ENCODE results near the gene PITPNM2. TPM values are rescaled to one million over a fixed set of nuclear protein-coding genes. Genes with fewer than 3 reads are reported as not detected.

PITPNM2 gene
- polyA plus RNA-seq (0.52 and 0.82 TPM in 2 replicates), polyA minus RNA-seq (3.2 and 4.4 TPM in 2 replicates)

DNA sequence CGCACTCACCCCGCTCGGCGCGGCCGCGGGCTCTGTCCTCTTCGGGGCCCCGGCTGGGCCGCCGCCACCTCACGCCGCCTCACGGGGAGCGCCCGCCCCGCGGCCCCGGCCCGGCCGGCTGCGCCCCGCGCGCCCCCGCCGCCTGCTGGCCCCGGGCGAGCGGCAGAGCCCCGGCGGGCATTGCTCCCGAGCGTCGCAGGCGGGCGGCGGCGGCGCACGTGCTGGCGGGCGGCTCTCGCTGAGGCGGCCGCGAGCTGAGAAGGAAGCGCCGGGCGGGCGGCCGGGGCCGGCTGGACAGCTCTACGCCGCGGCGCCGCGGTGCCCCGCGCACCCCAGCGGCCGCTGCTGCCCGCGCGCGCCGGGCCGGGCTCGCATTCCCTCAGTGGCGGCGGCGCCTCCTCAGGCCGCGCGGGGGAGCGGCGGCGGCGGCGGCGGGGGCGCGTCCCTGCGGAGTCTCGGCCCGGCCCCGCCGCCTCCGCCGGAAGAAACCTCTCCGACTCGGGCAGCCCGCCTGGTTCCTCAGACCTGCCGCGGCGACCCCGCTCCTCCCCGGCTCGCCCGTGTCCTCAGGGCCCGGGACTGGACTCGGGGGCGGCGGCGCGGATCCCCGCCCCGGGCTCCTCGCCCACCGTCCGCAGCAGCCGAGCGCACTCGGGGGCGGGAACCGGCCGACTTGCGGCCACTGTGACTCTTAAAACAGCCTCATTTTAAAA is at the start of gene PITPNM2:
Gene PITPNM2, minus strand, starts transcription at position 347 of the 713 bp plus-strand sequence. CDS start 116,500 bp downstream, outside the sequence.
- H3K36me3 ChIP-seq (ENCODE audit: insufficient read depth, low read length): no peaks in the 10 kb centered on the region
- H3K27me3 ChIP-seq (ENCODE audit: insufficient read depth, low read depth, low read length): peaks cover 6% of the 10 kb centered on the region
- peak within 1 kb of the TSS; percentile 65 for H3K9ac ChIP-seq (ENCODE audit: low read length)
- no peak within 1 kb of the TSS for H3K27ac ChIP-seq (ENCODE audit: low read length)
- H3K9me3 ChIP-seq (ENCODE audit: low read length): no peaks in the 10 kb centered on the region
- no peaks in the 10 kb centered on the region for H3K79me2 ChIP-seq (replicated peaks; ENCODE audit: insufficient read depth, low read length)
- peak within 1 kb of the TSS; percentile 33 for H2AFZ ChIP-seq (ENCODE audit: low read depth, low read length)
- H3K9me2 ChIP-seq (ENCODE audit: insufficient read depth, low read length): no peaks in the 10 kb centered on the region
- peak within 1 kb of the TSS; percentile 74 for H3K4me3 ChIP-seq (ENCODE audit: low read length)
- H4K20me1 ChIP-seq (ENCODE audit: insufficient read depth): no peaks in the 10 kb centered on the region
- no peaks in the 10 kb centered on the region for H3F3A ChIP-seq (ENCODE audit: insufficient read depth, low read length, poor library complexity, severe bottlenecking)
- H3K4me2 ChIP-seq (ENCODE audit: low read length): peak within 1 kb of the TSS; percentile 30
- TF ChIP-seq RAD21 (conservative IDR thresholded peaks at IDR 0.05) (no peak), POLR2AphosphoS5 (IDR thresholded peaks at IDR 0.05) (no peak), REST (IDR thresholded peaks at IDR 0.05; ENCODE audit: borderline replicate concordance) (no peak), MXI1 (conservative IDR thresholded peaks at IDR 0.05; ENCODE audit: poor library complexity, severe bottlenecking) (peak; percentile 30), SMC3 (conservative IDR thresholded peaks at IDR 0.05; ENCODE audit: poor library complexity) (peak; percentile 58), TAF1 (IDR thresholded peaks at IDR 0.05; ENCODE audit: low read depth) (no peak), EP300 (conservative IDR thresholded peaks at IDR 0.05; ENCODE audit: poor library complexity, severe bottlenecking) (no peak), EZH2 (IDR thresholded peaks at IDR 0.05; ENCODE audit: borderline replicate concordance, insufficient read depth, low read length, poor library complexity, severe bottlenecking) (no peak)
- TF ChIP-seq, protein P1, sequence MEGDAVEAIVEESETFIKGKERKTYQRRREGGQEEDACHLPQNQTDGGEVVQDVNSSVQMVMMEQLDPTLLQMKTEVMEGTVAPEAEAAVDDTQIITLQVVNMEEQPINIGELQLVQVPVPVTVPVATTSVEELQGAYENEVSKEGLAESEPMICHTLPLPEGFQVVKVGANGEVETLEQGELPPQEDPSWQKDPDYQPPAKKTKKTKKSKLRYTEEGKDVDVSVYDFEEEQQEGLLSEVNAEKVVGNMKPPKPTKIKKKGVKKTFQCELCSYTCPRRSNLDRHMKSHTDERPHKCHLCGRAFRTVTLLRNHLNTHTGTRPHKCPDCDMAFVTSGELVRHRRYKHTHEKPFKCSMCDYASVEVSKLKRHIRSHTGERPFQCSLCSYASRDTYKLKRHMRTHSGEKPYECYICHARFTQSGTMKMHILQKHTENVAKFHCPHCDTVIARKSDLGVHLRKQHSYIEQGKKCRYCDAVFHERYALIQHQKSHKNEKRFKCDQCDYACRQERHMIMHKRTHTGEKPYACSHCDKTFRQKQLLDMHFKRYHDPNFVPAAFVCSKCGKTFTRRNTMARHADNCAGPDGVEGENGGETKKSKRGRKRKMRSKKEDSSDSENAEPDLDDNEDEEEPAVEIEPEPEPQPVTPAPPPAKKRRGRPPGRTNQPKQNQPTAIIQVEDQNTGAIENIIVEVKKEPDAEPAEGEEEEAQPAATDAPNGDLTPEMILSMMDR (IDR thresholded peaks at IDR 0.05; ENCODE audit: poor library complexity, severe bottlenecking): peak; percentile 48

GRCh38 chr12:123200414-123200813 is 49.5 kb upstream of the PITPNM2 start:
- TF ChIP-seq EZH2 (IDR thresholded peaks at IDR 0.05; ENCODE audit: borderline replicate concordance, insufficient read depth, low read length, poor library complexity, severe bottlenecking) (no peak), POLR2AphosphoS5 (IDR thresholded peaks at IDR 0.05) (no peak), MXI1 (conservative IDR thresholded peaks at IDR 0.05; ENCODE audit: poor library complexity, severe bottlenecking) (no peak), SMC3 (conservative IDR thresholded peaks at IDR 0.05; ENCODE audit: poor library complexity) (no peak), REST (IDR thresholded peaks at IDR 0.05; ENCODE audit: borderline replicate concordance) (no peak), TAF1 (IDR thresholded peaks at IDR 0.05; ENCODE audit: low read depth) (no peak), EP300 (conservative IDR thresholded peaks at IDR 0.05; ENCODE audit: poor library complexity, severe bottlenecking) (no peak), RAD21 (conservative IDR thresholded peaks at IDR 0.05) (no peak)
- TF ChIP-seq, protein P1 (IDR thresholded peaks at IDR 0.05; ENCODE audit: poor library complexity, severe bottlenecking): no peak
- Histone ChIP-seq H3K9me2 (ENCODE audit: insufficient read depth, low read length) (no peaks in the 10 kb centered on the region), H3K79me2 (replicated peaks; ENCODE audit: insufficient read depth, low read length) (no peaks in the 10 kb centered on the region), H3K36me3 (ENCODE audit: insufficient read depth, low read length) (peaks cover 10% of the 10 kb centered on the region), H2AFZ (ENCODE audit: low read depth, low read length) (no peak overlapping the region), H3F3A (ENCODE audit: insufficient read depth, low read length, poor library complexity, severe bottlenecking) (no peaks in the 10 kb centered on the region), H3K4me2 (ENCODE audit: low read length) (no peak overlapping the region), H3K27me3 (ENCODE audit: insufficient read depth, low read depth, low read length) (no peaks in the 10 kb centered on the region), H3K9ac (ENCODE audit: low read length) (no peak overlapping the region), H3K27ac (ENCODE audit: low read length) (no peak overlapping the region), H3K9me3 (ENCODE audit: low read length) (no peaks in the 10 kb centered on the region), H3K4me3 (ENCODE audit: low read length) (no peak overlapping the region), H4K20me1 (ENCODE audit: insufficient read depth) (no peaks in the 10 kb centered on the region)
